Retina (tissue), 1 donor: ENCODE results near the gene PAPOLB.

Source experiments
- DNase-seq: peaks from one replicate; pipeline ENCODE4 v3.0.0-alpha.2; 2016

The PAPOLB gene

DNA sequence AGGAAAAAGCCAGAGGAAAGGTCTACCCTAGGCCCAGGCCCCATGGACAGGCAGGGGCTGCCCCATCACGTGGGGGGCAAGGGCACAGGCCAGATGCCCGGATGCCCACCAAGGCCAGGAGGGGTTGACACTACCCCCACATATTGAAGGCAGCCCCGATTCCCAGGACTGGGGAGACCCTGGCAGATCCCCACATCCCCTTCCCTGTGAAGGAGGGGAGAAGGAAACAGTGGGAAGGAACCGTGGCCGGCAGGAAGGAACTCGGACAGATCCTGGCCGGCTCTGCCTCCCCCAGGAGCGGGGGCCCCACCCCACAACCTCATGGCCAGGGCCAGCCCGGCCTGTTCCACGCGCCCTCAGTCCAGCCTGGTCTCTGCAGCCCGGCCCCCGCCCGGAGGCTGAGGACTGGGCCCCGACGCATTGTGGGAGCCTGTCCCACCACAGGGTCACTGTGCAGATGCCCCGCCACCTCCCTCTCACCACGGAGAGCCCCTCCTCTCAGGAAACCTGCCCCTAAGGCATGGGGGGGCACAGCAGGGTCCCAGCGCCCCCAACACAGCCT lies 41.3 kb downstream of the PAPOLB start:
- DNase-seq: no peak

DNA sequence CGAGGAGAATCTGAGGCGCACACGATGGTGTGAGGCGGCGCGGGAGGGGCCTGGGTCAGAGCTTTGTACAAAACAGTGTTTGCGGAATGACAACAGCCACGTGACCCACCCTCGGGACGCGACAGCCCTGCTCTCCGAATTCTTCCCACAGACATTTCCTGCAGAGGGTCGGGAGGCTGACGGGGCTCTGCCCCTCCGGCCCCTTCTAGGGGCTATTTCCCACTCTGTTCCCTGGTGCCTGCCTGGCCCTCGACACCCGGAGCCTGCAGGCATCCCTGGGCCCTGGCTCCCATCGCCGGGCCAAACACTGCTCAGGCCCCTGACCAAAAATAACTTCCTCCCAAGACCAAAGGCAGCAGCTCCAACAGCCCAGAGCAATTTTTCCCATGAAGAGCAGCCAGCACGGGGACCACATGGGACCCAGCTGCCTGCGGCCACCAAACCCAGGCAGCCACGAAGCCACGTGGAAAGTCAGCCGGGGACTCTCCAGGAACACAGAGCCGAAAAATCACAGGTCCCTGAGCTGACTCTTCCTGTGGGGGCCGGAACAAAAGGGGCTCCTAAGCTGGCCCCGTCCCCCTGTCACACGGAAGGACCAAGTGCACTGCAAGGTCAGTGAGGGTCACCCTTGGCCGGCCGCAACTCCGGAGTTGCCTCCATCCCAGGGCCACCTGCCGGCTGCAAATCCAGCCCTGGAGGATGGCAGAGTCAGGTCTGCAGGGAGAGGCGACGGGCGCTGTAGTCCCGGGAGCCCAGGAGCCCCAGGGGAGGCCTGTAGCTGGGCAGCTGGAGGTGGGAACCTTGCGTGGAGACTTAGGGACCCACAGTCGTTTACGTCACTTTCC lies 42.0 kb downstream of the PAPOLB start:
- DNase-seq: peak; percentile 6

DNA sequence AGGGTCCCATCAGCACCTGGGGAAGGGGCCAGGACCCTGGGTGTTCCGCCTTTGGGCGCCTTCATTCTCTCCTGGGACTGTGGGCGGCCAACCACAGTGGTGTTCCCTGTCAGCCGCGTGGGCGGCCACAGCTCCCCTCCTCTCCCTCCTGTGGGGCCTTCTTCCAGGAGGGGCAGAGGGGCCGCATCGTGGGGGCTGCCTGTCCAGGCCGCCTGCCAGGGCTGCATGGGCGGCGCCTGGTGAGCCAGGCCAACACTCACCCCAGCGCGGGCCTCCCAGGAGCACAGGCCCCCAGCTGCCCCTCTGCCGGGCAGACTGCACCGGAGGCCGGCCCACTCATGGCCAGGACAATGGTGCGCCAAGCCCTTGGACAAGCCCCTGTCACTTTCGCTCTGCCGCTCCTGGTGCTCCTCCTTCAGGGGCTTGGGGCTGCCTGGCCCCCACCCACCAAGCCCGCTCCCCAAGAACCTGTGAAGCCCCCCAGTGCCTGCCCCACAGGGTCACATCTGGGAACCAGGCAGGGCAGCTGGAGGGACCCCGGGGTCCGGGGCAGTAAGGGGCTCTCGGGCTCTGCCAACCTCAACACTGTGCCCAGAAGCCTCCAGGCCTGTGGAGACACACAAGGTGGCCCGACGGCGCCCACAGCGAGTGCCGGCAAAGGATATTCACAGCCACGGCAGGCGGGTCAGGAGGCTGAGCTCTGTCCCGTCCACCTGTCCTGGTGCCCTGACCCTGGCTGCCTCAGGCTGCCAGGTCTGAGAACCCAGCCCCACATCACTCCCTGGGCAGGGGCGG lies 43.6 kb downstream of the PAPOLB start:
- peak; percentile 16 for DNase-seq

DNA sequence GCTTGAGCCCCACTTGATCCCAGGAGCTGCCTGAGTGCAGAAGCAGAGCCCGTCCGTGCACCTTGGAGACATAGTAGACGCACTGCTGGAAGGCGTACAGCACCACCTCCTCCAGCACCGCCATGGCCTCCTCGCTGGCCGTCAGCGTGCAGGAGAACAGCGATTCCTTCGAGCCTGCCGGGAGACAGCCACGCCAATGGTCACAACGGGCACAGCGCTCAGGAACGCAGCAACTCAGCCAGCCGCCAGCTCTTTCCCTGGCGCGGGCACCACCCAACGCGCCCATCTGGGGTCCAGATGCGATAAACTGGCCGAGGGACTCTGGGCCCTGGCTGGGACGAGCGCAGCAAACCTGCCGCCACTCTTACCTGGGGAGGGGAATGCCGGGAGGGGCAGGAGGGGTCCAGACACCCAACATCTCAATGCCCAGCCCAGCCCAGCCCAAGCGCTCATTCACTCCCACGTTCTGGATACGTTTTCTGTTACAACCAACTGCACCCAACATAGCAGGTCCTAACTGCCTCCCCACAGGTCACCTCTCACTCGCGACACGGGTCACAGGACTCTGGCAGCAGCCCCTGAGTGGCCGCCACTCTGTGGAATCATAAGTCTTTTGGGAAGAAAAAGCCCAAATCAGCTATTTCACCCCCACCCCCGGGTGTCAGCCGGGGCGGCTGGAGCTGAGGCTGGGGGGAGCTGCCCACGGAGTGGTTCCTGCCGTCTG lies 44.5 kb downstream of the PAPOLB start:
- no peak for DNase-seq

DNA sequence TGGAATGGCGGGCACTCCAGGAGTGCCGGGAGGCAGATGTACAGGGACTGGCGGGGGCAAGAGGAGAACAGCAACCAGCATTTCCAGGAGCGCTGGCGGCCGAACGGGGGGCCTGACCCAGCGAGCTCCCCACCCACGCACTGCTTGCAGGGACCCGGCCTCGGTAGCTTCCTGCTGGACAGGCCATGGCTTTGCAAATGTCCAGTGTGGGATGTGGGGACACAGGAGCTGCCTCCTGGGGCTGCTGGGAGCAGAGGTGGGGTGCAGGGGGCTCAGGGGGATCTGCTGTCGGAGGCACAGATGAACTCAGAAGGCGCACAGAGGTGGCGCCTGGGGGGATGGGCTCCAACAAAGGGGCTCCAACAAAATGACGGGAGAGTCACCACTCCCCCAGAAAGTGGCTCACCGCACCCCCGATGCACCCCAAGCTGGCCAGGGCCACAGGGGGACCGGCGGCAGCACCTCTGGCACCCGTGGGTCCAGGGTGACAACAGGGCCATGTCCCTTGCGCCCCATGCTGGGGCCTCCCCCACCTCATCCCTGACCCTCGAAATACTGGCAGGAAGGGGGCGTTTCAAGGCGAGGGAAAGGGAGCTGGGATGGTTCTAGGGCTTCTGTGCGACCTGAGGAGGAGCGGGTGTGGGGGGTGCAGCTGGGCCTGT lies 45.3 kb downstream of the PAPOLB start:
- no peak for DNase-seq

DNA sequence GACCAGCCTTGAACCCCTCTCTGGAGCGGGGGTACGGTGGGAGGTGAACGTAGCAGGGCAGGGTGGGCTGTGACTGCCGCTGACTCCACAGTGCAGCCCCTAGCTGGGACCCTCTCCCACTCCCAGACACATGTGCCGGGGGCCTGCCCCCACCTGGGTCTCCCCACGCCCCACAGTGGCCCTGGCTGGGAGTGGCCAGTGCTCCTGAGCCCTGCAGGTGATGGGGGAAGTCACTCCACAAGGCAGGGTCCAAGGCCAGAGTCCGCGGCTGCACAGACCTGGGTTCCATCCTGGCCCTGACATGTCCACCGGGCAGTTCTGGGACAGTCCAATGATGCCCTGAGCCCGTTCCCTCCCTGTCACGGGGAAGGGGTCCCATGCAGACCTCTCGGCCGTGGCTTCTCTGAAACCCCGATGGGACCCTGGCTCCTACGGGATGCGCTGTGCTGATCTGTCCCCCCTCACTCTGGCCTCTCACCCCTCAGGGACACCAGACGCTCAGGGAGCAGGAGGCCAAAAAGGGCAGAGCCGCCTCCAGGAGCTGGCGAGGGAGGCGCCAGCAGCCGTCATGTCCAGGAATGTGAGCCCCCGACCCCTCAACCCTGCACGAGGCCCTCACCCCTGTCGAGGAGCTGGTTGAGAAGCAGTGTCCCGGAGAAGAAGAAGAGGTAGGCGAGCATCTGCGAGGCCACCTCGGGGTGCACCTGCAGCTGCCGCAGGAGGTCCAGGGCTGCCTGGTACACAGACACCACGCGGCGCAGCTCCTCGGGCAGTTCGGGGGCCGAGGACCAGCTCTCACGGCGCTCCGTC lies 46.0 kb downstream of the PAPOLB start:
- DNase-seq: no peak

DNA sequence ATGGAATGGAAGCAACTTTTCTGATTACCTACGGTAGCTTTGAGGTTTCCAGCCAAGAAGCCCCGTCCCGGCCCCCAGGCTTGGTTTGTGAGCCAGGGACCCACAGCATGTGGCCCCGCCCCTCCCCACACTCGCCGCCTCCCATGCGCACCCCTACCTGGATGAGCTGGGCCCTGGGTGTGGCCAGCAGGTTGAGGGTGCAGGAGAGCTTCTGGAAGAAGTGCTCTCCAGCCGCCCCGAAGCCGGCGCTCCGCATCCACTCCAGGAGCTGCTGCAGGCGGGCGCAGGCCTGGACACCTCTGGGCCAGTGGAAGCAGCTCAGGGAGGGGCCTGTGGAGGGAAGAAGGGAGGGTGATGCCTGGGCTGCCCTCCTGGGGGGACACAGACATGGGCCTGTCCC lies 46.7 kb downstream of the PAPOLB start:
- DNase-seq: no peak

DNA sequence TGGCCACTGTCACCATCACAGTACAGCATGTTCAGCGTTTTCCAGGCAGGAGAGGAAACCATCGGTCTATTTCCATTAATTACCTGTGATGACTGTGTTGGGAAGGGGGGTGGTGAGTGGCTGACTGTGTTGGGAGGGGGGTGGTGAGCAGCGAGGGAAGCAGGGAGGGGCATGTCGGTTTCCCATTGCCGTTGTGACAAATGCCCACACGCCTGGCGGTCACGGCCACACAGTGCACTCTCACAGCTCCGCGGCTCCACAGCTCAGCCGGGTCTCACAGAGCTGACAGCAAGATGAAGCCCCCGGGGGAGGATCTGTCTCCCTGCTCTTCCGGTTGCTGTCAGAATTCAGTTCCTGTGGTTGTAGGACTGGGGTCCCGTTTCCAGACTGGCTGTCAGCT lies 47.4 kb downstream of the PAPOLB start:
- no peak for DNase-seq

DNA sequence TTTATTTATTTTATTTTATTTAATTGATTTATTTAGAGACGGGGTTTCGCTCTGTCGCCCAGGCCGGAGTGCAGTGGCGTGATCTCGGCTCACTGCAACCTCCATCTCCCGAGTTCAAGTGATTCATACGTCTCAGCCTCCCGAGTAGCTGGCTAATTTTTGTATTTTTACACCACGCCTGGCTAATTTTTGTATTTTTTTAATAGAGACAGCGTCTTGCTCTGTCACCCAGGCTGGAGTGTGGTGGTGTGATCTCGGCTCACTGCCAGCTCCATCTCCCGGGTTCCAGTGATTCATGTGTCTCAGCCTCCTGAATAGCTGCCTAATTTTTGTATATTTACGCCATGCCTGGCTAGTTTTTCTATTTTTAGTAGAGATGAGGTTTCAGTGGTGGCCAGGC lies 52.2 kb downstream of the PAPOLB start:
- DNase-seq: no peak

DNA sequence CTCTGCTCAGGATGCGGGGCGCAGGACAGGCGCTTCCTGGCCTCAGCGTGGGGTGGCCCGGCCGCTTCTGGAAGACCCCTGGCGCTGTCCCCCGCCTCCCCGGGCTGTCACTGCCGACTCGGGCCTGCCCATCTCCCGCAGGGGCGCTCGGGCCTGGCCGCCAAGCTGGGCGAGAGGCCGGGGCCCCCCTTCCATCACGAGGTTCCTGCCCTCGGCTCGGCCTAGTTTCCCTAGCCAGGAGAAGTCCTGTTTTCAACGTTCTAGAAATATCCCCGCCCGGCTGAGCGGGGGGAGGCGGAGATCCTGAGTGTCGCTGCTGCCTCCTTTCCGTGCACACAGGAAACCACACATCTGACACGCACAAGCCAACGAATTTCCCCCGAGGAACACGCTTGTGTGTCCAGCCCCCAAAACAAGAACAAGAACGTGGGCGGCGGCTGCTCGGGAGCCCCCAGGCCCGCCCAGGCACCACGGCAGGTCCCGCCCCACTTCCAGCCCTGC lies 52.7 kb downstream of the PAPOLB start:
- no peak for DNase-seq

DNA sequence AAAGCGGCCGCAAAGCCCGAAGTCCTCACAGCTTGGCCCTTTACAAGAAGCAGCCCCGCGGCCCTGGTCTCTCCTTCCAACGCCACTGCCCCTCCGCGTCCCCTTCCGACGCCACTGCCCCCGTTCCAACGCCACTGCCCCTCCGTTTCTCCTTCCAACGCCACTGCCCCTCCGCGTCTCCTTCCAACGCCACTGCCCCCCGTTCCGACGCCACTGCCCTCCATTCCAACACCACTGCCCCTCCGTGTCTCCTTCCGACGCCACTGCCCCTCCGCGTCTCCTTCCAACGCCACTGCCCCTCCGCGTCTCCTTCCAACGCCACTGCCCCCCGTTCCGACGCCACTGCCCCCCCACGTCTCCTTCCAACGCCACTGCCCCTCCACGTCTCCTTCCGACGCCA lies 53.3 kb downstream of the PAPOLB start:
- no peak for DNase-seq

DNA sequence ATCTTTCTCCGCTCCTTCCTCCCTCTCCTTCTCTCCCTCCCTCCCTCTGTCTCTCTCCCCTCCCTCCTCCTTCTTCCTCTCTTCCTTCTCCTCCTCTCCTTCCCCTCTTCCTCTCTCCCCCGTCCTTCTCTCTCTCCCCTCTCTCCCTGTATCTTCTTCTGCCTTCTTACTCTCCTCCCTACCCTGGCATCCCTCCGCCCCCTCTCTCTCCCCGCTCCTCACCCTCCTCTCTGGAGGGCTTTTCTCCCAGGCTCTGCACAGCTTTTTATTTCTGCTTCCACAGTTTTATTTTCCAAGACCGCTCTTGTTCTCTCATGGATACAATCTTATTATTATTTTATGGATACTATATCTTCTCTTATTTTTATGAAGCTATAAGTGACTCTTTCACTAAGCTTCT lies 53.8 kb downstream of the PAPOLB start:
- DNase-seq: no peak
